ENCODE results near the gene OPN3.

The OPN3 gene

DNA sequence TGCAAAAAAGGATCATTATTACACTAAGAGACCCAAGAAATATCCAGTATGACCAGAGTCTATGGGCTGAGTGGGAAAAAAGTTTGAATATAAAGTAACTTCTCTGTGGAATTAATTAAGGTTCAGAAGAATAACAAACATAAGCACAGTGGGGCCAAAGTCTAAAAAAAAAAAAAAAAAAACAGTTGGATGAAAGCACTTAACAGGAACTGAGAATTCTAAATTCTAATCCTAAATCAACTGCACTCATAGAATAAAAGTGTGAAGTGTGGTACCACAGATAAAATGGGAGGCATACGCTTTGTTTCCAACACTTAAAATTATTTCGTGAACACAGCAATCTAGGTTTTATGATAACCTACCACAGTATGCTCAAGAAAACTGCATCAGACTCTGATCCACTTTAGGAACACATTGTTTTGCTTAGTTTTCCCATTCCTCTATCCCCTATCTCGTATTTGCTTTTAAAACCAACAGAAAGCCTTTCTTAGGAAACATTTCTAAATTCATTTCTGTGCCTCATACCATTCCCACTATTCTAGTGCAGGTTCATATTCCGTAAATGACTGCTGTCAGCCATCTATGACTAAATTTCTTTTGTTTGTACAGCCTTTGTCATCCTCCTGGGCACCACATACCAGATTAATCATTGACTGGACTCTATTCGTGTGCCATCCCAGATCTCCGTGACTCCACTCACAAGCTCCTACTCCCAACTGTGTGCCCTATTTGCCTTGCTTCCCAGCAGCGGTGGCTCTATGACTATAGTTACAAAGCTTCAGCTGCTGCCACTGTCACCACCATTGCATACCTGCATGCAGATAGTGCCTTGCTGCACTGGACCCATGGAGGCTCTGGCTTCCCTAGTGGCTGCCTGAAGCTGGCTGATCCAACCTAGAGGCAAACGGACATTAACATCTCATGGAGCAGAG, 24.9 kb downstream of the OPN3 start:
- no peak for DNase-seq

DNA sequence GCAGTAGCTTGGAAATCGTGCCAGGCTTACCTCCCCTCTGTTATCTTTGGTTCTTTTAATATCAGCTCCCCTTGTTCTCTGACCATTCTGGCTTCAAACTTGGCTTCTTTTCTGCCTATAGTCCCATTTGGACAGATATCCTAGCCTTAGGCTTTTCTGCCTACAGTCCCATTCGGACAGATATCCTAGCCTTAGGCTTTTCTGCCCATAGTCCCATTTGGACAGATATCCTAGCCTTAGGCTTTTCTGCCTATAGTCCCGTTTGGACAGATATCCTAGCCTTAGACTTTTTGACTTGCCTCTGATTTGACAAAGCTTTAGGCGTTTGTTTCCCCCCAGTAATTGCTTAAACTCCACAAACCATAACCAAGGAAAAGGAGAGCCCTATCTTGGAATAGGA, 25.6 kb downstream of the OPN3 start:
- no peak for DNase-seq

DNA sequence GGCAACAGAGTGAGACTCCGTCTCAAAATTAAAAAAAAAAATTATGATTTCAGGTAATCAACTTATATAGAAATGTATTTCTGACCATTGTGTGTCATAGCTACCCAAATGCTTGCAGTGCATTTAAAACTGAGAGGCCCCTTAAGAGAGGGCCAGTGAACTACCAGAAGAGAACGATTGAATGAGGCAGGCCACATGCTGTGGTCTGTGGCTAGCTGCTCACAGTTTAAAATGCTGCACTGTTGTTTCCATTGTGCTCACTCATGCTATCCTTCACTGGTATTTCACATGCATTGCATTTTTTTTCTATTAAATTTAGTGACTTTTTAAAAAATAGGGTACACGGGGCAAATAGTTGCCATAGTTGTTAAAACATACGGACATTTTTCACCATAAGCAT, 26.0 kb downstream of the OPN3 start:
- no peak for DNase-seq

DNA sequence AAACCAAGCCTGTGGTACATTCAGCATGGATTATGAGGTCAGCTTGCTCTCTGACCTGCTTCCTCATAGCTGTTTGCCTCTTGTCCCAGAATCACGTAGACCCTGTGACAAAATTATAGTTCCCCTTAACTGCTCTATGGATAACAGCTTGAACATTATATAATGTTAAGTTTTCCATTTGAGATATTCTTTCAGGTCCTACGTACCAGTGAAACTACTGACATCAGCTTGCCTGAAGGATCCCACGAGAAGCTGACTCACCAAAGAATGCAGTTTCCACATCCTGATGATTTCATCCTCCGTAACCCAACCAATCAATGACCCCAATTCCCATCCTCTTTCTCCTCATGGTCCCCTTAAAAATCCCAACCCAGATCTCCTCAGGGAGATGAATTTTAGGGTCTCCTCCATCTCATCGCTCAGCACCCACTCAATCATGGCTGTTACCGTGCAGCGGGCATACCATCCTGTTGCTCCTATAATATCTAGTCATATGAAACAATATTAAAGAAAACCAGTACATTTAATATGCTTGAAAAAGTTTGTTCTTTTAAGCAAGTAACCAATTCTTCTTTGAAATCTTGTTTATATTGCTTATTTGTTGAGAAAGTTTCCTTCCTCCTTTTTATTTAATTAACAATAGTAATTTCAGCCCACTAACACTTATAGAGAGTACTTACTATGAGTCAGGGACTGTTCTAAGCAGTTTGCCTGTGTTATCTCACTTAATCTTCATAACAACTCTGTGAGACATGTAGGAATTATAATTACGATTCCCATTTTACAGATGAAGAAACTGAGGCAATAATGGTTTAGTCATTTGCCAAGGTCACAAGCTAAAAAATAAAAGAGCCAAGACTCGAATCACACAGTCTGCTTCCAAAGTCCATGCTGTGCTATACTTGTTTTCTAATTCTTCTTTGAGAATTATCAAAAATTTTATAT, 27.4 kb downstream of the OPN3 start:
- no peak for DNase-seq

DNA sequence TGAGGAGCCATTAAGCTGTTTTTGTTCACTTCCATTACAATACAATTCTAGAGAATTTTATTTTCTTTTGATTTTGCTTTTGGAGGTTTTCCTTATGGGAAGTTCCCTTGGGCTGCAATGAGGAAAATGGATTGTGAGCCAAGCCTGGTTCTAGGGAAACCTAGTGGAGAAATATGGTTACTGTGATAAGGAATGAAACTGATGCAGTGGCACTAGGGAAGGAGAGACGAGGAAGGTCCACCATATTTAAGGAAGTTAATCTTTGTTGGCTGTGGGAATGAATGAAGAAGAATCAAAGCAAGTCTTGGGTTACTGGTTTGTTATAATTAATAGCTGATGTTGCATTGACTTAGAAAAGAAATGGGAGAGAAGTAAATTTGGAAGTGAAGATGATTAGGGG, 28.4 kb downstream of the OPN3 start:
- DNase-seq: no peak

DNA sequence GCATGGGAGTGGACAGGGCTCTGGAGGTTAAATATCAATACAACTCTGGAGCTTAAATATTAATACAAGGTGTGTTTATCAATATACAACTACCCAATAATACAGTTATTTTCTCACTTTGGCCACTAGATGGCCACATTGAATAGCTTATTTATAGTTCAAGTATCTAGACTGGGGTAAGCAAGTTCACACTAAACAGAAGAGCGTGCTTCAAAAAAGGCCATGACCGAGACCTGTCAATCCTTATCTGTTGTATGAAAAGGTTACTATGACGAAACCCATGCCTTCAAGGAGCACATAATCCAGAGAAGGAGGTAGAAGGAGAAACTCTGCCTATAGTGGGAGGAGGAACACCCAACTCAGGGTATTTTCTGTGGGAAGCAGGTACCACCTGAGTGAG, 29.1 kb downstream of the OPN3 start:
- peak; percentile 39 for DNase-seq

DNA sequence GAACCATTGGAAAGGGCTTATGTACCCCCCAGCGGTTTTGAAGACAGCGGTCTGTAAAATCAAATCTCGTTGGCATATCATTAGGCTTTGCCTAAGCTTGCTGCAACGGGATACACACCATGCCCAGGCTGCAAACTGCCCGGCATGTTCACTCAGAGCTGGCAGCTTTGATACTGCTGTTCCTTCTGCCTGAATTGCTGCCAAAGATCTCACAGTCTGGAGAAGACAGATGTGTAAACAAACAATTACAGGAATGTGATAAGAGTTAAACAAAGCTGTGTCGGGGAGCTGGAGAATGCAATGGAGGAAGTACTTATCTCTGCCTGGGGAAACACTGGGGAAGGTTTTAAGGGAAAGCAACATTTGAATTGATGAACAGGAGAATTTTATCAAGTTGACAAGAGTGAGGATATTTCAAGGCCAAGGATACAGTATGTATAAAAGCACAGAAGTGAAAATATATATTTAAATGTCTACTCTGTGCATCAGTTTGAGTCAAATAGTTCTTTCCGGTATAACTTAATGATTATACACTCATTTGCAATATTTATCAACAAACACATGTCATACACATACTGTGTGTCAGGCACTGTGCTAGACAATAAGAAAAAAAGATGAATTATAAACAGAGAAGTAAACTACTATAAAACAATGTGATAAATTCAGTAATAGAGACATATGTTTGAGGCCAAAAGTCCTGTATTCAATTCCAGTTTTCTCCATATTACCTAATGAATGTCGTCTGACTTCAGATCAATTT, 29.9 kb downstream of the OPN3 start:
- no peak for DNase-seq

DNA sequence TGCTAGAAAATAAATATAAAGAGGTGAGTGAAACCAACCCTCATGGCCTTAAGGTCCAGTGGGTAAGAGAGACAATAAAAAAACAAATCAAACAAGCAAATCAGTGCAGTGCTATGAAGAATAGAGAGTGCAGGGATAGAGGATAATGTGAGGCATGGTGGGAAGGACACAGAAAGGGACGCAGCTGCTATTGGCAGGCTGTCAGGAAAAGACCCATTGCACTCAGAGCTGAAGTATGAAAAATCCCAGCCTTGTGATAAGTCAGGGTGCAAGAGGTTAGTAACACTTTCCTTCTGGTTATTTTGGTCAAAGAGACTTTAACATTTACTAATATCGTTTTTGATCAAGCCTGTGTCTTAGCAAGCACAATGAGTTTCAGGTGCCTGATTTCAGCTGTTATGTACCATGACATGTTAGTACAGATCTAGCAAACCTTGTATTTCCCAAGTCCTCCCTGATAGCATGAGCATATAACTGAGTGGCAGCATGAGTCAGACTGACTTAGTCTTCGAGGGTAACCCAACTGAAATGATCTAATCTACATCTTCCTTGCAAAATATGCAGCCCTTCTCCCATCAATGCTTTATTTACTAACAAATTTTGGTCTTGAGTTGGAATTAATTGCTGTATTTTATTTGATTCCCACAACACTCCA, 31.7 kb downstream of the OPN3 start:
- no peak for DNase-seq

DNA sequence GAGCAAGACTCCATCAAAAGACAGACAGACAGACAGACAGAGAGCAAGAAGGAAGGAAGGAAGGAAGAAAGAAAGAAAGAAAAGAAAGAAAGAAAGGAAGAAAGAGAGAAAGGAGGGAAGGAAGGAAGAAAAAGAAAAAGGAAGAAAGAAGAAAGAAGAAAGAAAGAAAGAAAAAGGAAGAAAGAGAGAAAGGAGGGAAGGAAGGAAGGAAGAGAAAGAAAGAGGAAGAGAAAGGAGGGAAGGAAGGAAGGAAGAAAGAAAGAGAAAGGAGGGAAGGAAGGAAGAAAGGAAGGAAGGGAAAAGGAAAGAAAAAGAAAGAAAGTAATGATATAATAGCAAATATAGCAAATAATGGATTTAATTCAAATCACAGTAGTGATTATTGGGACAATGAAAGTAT, 32.7 kb downstream of the OPN3 start:
- DNase-seq: no peak

DNA sequence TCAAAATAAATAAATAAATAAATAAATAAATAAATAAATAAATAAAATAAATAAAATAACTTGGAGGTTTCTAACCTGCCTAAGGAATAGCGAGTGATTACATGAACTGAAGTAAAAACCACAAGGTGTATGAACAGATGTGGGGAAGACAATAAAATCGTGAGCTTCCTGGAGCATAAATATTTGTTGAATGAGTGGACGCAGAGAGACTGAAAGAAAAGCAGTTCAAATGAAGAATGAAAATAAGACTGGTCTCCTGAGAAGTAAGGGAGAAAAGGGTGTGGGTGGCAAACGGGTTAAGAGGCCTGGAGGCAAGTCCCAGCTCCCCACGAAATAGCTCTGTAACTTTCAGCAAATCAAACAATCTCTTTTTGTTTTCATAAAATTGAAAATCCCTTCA, 33.6 kb downstream of the OPN3 start:
- DNase-seq: no peak

DNA sequence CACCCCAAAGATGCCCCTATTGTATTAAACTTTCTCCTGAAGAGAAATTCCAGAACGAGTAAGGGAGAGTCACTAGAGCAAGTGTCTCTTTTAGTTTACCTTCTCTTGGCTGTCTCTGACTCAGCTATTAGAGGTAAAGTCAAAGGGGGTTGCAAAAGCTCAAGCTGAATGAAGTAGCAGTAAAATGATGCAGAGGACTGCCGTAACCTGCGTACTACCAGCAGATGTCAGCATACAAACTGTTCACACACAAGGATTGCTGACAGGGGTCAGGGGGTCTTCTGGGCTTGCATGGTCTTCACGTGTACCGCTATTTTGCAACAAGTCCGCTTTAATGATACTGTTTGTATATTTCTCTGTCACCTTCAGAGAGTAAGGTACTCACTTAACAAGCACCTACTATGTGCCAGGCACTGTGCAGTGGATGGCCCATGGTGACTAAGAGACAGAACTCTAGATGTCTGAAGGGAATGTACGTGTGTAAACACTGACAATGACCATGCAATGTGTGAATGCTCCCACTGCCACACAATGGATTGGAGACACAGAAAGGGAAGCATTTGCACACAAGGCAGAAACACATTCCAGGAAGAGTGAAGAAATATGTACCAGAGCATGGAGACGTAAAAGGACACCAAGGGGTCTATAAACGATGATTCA, 34.9 kb downstream of the OPN3 start:
- DNase-seq: no peak

DNA sequence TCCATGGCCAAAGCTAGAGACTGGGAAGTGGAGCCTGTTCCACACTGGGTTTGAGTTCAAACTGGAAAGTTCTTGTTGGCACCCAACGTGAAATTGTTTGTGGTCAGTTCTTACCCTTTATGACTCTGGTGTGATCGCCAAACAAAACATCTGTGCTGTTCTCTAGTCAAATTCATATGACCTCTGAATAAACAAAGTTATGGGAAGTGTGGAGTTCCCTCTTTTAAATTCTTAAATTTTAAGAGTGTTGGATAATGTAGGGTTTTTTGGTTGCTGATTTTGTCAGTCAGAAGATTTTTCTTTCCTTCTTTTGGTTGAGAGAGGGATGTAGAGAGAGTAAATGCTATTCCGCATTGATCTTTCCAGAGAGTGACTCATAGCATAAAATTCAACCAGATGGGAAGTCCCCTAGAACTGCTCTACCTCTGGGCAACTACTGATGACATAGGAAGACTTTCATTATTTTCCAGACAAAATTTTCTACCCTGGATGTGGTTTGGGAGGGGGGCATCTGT, 36.4 kb downstream of the OPN3 start:
- no peak for DNase-seq

DNA sequence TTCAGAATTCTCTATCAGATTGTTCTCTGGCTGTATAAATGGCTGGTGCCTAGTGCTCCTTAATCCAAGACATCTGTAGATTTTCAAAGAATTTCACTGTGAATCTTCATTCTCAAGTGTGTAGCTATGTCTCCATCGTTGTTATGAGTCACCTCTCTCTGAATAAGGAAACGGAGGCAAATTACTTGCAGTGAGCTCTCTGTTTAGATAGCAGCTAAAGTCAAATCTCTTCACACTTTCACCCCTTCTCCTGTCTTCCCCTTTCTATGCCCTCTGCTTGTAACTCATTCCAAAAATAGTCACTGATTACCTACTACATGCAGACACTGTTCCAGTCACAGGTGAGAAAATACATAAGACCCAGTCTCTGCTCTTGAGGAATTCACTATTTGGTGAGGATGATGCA, 39.7 kb downstream of the OPN3 start:
- DNase-seq: no peak

DNA sequence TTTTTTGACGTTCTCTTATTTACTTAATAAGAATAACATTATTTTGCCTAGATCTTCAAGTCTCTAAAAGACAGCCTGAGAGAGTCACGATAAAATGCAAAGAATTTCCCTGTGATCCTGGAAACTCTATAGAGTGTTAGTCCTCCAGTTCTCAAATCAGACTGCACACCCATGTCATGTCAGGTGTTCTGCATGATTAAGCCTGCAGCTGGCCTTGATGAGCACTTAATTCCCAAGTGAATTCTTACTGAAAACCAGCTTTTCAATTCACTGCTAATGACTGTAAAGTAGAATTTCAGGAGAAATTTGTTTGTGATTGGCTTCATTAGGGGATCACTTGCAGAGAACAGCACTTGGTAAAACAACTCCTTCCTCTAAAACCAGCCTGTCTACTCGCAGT, 41.9 kb downstream of the OPN3 start:
- DNase-seq: no peak

DNA sequence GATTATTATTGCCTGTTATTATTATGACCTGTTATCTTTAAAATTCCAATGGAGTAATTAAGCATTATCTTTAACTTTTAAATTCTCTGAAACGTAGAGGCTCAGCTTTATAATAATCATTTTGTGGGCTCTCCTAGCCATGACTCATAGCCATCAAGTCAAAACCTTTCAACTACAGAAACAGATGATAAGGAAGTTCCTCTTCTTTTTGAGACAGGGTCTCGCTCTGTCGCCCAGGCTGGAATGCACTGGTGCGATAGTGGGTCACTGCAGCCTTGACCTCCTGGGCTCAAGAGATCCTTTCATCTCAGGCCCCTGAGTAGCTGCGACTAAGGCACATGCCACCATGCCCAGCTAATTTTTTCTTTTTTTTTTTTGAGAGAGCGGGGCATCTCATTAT, 43.5 kb downstream of the OPN3 start:
- DNase-seq: no peak

DNA sequence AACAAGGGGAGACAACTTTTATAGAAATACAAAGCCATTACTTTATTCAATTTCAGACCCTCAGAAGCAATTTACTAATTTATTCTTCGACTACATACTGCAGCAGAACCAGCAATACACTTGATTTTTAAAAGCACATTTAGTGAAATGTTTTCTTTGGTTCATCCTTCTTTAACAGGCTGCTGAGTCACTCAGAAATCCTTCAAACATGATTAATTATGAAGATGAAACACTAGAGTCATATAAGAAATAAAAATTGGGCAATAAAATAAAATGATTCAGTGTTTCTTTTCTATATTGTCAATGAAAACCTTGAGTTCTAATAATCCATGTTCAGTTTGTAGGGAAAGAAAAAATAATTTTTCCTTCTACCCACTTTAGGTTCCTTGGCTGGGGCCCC, 47.0 kb downstream of the OPN3 start:
- no peak for DNase-seq

DNA sequence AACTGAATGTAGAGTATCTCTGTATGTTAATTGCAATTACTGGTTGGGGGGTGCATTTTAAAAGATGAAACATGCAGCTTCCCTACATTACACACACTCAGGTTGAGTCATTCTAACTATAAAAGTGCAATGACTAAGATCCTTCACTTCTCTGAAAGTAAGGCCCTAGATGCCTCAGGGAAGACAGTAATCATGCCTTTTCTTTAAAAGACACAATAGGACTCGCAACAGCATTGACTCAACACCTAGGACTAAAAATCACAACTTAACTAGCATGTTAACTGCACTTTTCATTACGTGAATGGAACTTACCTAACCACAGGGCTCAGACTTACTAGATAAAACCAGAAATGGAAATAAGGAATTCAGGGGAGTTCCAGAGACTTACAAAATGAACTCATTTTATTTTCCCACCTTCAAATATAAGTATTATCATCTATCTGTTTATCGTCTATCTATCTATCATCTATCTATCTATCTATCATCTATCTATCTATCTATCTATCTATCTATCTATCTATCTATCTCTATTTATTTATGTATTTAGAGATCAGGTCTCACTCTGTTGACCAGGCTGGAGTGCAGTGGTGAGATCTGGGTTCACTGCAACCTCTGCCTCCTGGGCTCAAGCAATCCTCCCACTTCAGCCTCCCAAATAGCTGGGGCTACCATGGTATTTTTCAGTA, 47.8 kb downstream of the OPN3 start:
- DNase-seq: no peak

DNA sequence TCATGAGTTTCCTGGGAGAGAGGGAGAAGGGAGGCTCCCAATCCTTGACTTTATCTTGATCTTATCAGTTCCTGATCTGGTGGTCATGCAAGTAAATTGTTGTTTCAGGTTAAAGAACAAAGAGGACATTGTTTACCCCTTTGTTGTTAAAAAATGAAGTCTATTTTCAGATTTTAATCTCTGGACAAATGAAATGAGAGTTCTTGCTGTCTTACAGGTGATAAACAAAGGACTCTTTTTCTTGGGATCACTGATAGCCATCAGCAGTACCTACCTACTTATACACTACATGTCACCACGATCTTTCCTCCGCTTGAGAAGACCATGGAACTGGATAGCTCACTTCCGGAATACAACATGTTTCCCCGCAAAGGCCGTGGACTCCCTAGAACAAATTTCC, 48.4 kb downstream of the OPN3 start:
- no peak for DNase-seq

DNA sequence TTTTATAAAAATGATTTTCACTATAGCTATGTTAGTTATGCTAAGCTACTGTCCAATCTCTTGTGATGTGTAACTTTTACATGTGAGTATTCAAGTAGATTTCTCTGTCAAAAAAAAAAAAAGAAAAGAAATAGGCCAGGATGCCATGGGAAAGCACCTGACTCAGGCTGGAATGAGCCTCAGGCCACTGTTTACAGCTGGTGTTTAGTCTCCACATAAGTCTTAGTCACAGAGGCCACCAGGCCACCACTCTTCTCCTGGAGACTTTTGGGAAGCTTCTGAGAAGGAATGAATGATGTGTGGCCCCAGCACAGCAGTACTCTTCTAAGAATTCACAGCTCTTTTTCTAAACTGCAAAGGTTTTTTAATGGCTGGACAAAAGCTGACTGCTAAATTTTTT, 48.9 kb downstream of the OPN3 start:
- DNase-seq: no peak

DNA sequence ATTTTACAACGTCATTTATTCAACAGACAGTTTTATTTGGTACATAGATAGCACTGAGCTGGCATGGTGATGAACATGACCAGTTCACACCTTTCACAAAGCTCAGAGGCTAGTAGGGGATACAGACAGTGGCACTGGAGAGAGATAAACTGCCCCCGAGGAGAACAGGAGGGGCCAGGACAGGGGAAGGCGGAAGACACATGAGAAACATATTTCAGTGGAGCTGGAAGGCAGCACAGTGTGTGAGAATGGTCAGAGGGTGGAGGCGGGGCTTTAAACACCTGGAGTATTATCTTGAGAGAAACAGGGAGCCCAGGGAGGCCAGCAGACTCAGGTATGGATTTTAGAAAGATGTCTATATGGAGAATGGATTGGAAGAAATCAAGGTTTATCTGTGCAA, 49.5 kb downstream of the OPN3 start:
- no peak for DNase-seq

DNA sequence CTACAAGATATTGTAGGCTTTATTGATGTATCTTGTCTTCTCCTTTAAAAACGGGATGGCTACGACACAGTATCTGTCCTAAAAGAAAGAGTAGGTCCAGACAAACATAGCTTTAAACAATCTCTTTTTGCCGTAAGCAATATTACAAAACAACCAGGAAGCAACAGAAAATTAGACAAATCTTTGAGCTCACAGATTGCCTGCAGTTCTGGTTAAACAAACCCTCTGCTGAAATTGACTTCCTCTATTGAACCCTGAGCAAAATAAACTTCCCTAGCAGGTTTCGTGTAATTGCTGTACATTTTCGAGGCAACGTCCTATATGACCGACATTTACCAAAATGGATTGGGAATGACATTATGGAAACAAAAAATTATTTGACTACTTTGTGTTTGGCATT, 50.6 kb downstream of the OPN3 start:
- no peak for DNase-seq

Measured in NCI-H526 treated with DMSO at 0.1 percent for 48 hours (cell line).